ENCODE results near the gene MYOD1. TPM values are rescaled to one million over a fixed set of nuclear protein-coding genes. Genes with fewer than 3 reads are reported as not detected.
A peak's percentile ranks its signal among the peaks of the same experiment; 100 is the strongest.

MYOD1 gene
- total and polyA plus RNA-seq, 9 of the 15 experiments (the other 6 are each of a cell fraction or from before 2014, with no cell fraction given) = not detected

GRCh38 chr11:17766590-17766989 lies 47.2 kb downstream of the MYOD1 start:
- Histone ChIP-seq H3K27me3 (ENCODE audit: control insufficient read depth in 2 of 2, insufficient read depth in 2 of 2, low read length in 2 of 2) (peaks cover 0 to 26% of the 10 kb centered on the region in 2 experiments; a peak in 3 of 5 replicates), H3K79me2 (ENCODE audit: control insufficient read depth, insufficient read depth, low read length) (no peaks in the 10 kb centered on the region), H3K4me3 (no peak overlapping the region), H2AFZ (ENCODE audit: low read depth, low read length) (no peak overlapping the region), H3K9me3 (replicated peaks; ENCODE audit: control insufficient read depth, insufficient read depth, low read depth, low read length) (no peaks in the 10 kb centered on the region), H3K27ac (ENCODE audit: extremely low read depth, low read depth, low read length) (no peak overlapping the region), H3K9ac (ENCODE audit: insufficient read depth in 1 of 2, low read depth in 2 of 2, low read length in 2 of 2) (no peak overlapping the region), H3K4me1 (replicated peaks in 1 of 2; ENCODE audit: control insufficient read depth in 2 of 2, insufficient read depth in 2 of 2, low read length in 2 of 2) (peaks cover 4 to 12% of the 10 kb centered on the region in 2 experiments; a peak in 3 of 5 replicates), H3K36me3 (ENCODE audit: control insufficient read depth, insufficient read depth, low read length) (no peaks in the 10 kb centered on the region), H3K9me1 (ENCODE audit: control insufficient read depth, insufficient read depth, low read length) (no peaks in the 10 kb centered on the region), H3K4me2 (ENCODE audit: insufficient read depth, low read length) (no peak overlapping the region), H4K20me1 (replicated peaks; ENCODE audit: control insufficient read depth, insufficient read depth, low read length) (peaks cover 4% of the 10 kb centered on the region; the same call in 1 of the 2 replicates)
- intact Hi-C loops (cut with micrococcal nuclease) = no loop called here
- in situ Hi-C loops (cut with MboI) = loop anchor here (5.0 kb wide), 1 partner anchor 211 kb away; no protein-coding TSS in a partner anchor
- FAIRE-seq (no peak), DNase-seq (ENCODE audit: extremely low read depth in 1 of 4, low spot score in 3 of 4) (peak in 2 of 4 experiments; percentile 25 to 26), ATAC-seq (peak; percentile 31; the same call in 1 of the 3 replicates)
- ChIA-PET CTCF (ENCODE audit: low intra/inter-chr PET ratio) (interaction anchor here (0.6 kb wide), 1 partner anchor 9 kb away, joined by 4 read pairs; no protein-coding TSS in a partner anchor), POLR2A (interaction anchor here (0.8 kb wide), 1 partner anchor 23 kb away, joined by 3 read pairs; no protein-coding TSS in a partner anchor)
- 7% methylated on average over 4 of the region's 5 CpGs for WGBS (ENCODE audit: insufficient coverage, low coverage, missing lambda C conversion rate)
- TF ChIP-seq CTCFL (IDR thresholded peaks at IDR 0.05; ENCODE audit: borderline replicate concordance, insufficient read depth, low read depth, low read length, poor library complexity, severe bottlenecking) (peak; percentile 22), RAD21 (CRISPR knock-in tag; conservative IDR thresholded peaks at IDR 0.05 in 1 of 2, IDR thresholded peaks at IDR 0.05 in 1 of 2) (peak in 1 of 2 experiments; percentile 21; a peak in 1 of 4 replicates), CTCF (IDR thresholded peaks at IDR 0.05 in 2 of 3, conservative IDR thresholded peaks at IDR 0.05 in 1 of 3; ENCODE audit: insufficient read depth in 2 of 3, low read depth in 1 of 3, low read length in 3 of 3) (peak in 2 of 3 experiments; percentile 29 to 36; a peak in 3 of 6 replicates), ZFX (CRISPR knock-in tag; IDR thresholded peaks at IDR 0.05) (no peak)
- BruUV-seq (replicated peaks) = no TSS peak
